Fibroblast of villous mesenchyme (primary cell): Measurements from ENCODE around the gene MID1IP1. TPM values are rescaled to one million over a fixed set of nuclear protein-coding genes. Genes with fewer than 3 reads are reported as not detected.

ENCODE experiments used
- DNase-seq: peaks from one replicate; pipeline ENCODE4 v3.0.0-alpha.2; 2010; ENCODE audit warnings: low read depth
- H3K4me3 ChIP-seq: 2 replicates; pipeline ENCODE4 v1.5.1; 2011; ENCODE audit warnings: low read depth, mild to moderate bottlenecking, low read length
- total RNA-seq: library from RNA; depleted of rRNA; stranded (reverse); fragments of >200 nt; gene quantifications from 2 replicates; pipeline ENCODE4 v1.2.3, GENCODE V29; 2012
- TF ChIP-seq, protein P1 (sequence below): IDR thresholded peaks from 2 replicates; pipeline ENCODE4 v1.5.1; 2012; ENCODE audit warnings: low read depth, mild to moderate bottlenecking, low read length; ENCODE audit not compliant: insufficient read depth

MID1IP1 gene
- total RNA-seq, 1 donor = 52.7 TPM

DNA sequence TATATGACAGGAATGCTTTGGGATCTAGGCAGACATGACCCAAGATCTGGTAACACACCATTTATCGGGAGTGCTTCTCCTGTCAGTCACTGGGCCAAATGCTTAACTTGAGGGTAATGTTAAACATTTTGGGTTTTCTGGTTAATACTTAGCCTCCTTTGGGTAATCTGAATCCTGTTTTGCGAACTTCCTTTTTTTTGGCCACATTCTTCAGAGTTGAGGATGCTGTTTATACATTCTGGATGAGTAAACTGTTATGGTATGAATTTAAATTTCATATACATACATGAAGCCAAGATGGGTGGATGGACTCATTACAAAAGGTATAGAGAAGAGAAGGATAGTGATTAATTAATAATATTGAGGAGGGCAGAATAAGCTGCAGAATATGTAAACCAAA, 36.1 kb downstream of the MID1IP1 start:
- no peak overlapping the region for H3K4me3 ChIP-seq
- TF ChIP-seq, protein P1, sequence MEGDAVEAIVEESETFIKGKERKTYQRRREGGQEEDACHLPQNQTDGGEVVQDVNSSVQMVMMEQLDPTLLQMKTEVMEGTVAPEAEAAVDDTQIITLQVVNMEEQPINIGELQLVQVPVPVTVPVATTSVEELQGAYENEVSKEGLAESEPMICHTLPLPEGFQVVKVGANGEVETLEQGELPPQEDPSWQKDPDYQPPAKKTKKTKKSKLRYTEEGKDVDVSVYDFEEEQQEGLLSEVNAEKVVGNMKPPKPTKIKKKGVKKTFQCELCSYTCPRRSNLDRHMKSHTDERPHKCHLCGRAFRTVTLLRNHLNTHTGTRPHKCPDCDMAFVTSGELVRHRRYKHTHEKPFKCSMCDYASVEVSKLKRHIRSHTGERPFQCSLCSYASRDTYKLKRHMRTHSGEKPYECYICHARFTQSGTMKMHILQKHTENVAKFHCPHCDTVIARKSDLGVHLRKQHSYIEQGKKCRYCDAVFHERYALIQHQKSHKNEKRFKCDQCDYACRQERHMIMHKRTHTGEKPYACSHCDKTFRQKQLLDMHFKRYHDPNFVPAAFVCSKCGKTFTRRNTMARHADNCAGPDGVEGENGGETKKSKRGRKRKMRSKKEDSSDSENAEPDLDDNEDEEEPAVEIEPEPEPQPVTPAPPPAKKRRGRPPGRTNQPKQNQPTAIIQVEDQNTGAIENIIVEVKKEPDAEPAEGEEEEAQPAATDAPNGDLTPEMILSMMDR = no peak
- DNase-seq = no peak

DNA sequence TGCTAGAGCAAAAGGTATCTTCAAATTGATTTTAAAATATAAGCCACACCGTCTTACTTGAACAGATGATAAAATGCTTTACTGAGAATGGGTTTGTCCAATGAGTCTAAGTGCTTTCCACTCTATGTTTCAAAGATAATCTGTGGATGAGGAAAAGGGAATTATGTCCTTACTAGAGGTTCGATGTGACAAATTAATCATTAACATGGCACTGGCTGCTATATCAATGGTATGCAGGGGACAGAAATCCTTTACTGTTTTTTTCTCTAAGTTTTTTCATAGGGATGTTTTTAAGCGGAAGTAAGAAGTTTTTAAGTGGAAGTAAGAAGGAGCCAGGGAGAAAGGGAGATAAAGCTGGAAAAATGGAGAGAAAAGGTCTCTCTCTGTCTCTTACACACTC, 38.0 kb downstream of the MID1IP1 start:
- no peak for DNase-seq
- TF ChIP-seq, protein P1 = no peak
- H3K4me3 ChIP-seq = no peak overlapping the region

DNA sequence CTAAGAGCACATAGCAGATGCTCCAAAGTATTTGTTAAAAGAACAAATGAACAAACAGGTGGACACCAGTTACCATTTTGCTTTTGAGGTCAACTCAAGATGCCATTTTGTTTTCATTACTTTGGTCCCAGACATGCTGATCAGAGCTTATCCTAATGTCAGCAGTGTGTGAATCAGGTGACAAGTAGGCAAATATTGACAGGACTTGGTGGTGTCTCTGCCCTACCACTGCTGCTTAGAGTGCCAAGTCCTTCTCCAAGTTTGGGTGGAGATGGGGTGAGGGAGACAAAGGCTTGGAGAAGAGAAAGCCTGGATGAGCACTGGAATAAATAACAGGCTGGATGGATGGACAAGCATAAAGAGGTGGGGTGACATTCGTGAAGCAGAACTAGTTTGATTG, 38.7 kb downstream of the MID1IP1 start:
- no peak for DNase-seq
- H3K4me3 ChIP-seq = no peak overlapping the region
- TF ChIP-seq, protein P1 = no peak

DNA sequence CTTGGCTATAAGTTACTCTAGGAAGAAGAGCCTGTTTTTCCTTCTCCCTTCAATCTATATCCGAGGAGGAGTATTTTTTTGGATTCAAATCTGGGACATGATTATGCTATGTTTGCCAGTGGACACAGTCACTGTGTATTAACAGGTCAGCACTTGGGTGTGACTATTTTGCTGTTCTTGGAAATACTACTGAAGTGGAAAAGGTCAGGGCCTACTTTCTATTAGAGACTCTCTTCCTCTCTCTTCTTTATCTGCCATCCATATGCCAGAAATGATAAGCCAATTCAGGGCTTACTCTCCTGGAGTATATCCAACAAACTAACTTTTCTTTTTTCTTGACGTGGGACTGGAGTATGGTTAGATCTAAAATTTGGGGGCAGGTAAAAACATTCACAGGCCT, 40.5 kb downstream of the MID1IP1 start:
- TF ChIP-seq, protein P1 = no peak
- no peak overlapping the region for H3K4me3 ChIP-seq
- no peak for DNase-seq

DNA sequence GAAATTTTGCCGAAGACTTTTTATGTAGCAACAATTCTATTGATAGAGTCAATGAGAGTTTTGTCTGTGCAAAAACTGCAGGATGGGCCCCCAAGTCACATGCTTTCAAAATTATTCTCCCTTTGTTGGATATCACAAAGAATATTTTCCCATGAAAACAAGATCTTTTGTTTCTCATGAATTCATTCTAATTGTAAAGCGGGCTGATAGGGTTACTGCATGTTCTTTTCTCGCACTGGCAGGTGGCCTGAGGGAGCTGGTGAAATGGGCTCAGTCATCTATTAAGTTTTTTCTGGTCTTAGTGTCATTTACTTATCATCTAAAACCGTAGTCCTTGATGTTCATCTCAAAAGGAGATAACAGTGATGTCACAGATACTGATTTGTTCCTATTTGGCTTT, 44.2 kb downstream of the MID1IP1 start:
- H3K4me3 ChIP-seq = no peak overlapping the region
- no peak for DNase-seq
- TF ChIP-seq, protein P1 = no peak

DNA sequence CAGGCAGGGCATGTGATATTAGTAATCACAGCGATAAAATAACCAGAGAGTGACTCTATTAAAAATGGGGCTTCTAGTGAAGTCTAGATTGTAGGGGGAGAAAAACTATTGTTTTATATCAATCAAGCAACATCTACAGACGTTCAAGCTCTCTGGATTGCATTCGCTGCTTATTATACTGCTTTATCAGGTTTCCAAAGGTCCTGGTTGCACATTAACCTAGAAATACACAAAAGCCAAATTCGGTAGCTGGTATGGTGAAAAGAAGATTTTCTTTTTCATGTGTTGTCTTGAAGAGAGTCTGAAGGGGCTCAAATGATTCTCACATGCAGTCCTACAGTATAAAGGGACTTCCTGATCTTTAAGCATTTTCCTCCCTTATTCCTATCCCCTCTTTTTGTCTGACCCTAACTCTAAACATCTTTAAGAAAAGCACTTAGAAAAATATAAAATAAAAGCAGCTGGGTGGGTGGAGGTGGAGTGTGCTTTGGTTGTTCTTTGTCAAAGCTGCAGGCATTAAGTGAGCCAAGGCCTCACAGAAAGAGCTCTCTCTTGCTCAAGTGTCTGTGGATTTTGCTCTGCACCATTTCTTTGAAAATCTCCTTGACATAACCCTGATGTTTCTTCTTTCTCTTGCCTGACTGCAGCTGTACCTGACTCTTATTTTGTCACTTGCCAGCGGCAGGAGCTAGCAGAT, 46.1 kb downstream of the MID1IP1 start:
- DNase-seq = no peak
- TF ChIP-seq, protein P1 = no peak
- no peak overlapping the region for H3K4me3 ChIP-seq

DNA sequence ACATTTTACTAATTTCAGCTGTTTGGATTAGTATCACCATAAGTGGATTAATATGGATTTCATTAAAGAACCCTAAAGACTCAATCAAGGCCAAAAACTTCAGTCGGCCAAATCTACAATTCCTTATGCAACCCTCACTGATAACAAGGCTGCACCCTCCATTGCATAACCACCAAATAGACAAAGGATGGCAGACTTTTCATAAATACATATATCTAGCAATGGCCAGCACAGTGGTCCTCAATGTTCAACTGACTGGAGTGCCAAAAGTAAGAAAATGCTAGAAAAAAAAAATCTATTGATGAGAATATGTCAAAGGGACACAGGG, 46.6 kb downstream of the MID1IP1 start:
- DNase-seq = no peak
- no peak overlapping the region for H3K4me3 ChIP-seq

More for the DNA sequence above, 46.6 kb downstream of the MID1IP1 start:
- TF ChIP-seq, protein P1 = no peak
